GM18951 (cell line): ENCODE results near the gene POLR2A.
"Not testable (repeated sequence)": the region's sequence is repeated elsewhere in the genome, so short reads cannot be mapped to it uniquely, and the experiment has no call there.

ENCODE experiments used
- POLR2A ChIP-seq: IDR thresholded peaks from 4 replicates; pipeline ENCODE4 v1.6.1; 2011; ENCODE audit warnings: mild to moderate bottlenecking; ENCODE audit not compliant: insufficient read length, insufficient read depth; ENCODE audit errors: extremely low read depth
- in situ Hi-C: fragments of 300-500 bp; cut with MboI; formaldehyde crosslinking; loops from one replicate; pipeline ENCODE4 v1.12.0; 2022; ENCODE audit warnings: low sequenced_read_pairs, mixed read lengths, inconsistent platforms; ENCODE audit not compliant: unreplicated experiment

POLR2A gene

GRCh38 chr17:7478276-7479212 is 5.6 kb upstream of the POLR2A start:
- in situ Hi-C loops = no loop called here
- TF ChIP-seq POLR2A = no peak

- TF ChIP-seq POLR2A = peak; percentile 58
- in situ Hi-C loops = no loop called here
Observed at GRCh38 chr17:7479213-7480088, 4.7 kb upstream of the POLR2A start, which contains the start of gene ZBTB4. Gene ZBTB4 (minus strand): TSS chr17:7479631. CDS start chr17:7466801, 12,830 bp downstream.

GRCh38 chr17:7480089-7480384 is 4.1 kb upstream of the POLR2A start:
- TF ChIP-seq POLR2A = no peak
- in situ Hi-C loops = no loop called here

- in situ Hi-C loops = not testable (repeated sequence)
Observed at GRCh38 chr17:7481275-7481674, 2.9 kb upstream of the POLR2A start, which contains the start of gene SLC35G6. Gene SLC35G6 (plus strand): TSS chr17:7481446. CDS start chr17:7481517, 71 bp downstream.

GRCh38 chr17:7481842-7482741 is 2.1 kb upstream of the POLR2A start:
- in situ Hi-C loops = not testable (repeated sequence)

- in situ Hi-C loops = not testable (repeated sequence)
Observed at GRCh38 chr17:7482742-7483088, 1.5 kb upstream of the POLR2A start.

- in situ Hi-C loops = no loop called here
- peak; percentile 13 for TF ChIP-seq POLR2A
Observed at GRCh38 chr17:7483255-7484066, 705 bp upstream of the POLR2A start.

- in situ Hi-C loops = no loop called here
- no peak for TF ChIP-seq POLR2A
Observed at GRCh38 chr17:7484919-7485377, 782 bp downstream of the POLR2A start.

GRCh38 chr17:7486181-7486580 is 2.0 kb downstream of the POLR2A start:
- in situ Hi-C loops = no loop called here
- TF ChIP-seq POLR2A = no peak

- in situ Hi-C loops = no loop called here
- TF ChIP-seq POLR2A = no peak
Observed at GRCh38 chr17:7490144-7490543, 6.0 kb downstream of the POLR2A start.

- in situ Hi-C loops = no loop called here
- TF ChIP-seq POLR2A = no peak
Observed at GRCh38 chr17:7491583-7491982, 7.4 kb downstream of the POLR2A start.

- in situ Hi-C loops = no loop called here
Observed at GRCh38 chr17:7493941-7494340, 9.8 kb downstream of the POLR2A start.

More at GRCh38 chr17:7493941-7494340, 9.8 kb downstream of the POLR2A start:
- no peak for TF ChIP-seq POLR2A
